Heart right ventricle (tissue), 16 donors: Measurements from ENCODE around the gene HMGN1. TPM values are rescaled to one million over a fixed set of nuclear protein-coding genes. Genes with fewer than 3 reads are reported as not detected.

Source experiments
- ATAC-seq, 8 donors: fragments of 200-7000 bp; cut with Tn5 transposase; one replicate each; pipeline ENCODE4 v1.9.1; 2020; ENCODE audit warnings: mild to moderate bottlenecking in 8 of 8, moderate library complexity in 8 of 8, moderate number of reproducible peaks in 1 of 8
- DNase-seq, 2 donors: peaks; one replicate each; pipeline ENCODE4 v3.0.0-alpha.2; 2020
- H3K27ac ChIP-seq, 10 donors: fragments of 200-600 bp; sonication (generic) in 2 of 10; one replicate each; pipeline versions ENCODE4 v1.5.0 to v1.8.0; 2020 to 2022; ENCODE audit warnings: mild to moderate bottlenecking in 3 of 10
- H3K27me3 ChIP-seq, 7 donors: fragments of 200-600 bp; one replicate each; pipeline ENCODE4 v1.8.0; 2021 to 2022; ENCODE audit warnings: mild to moderate bottlenecking in 2 of 7
- H3K36me3 ChIP-seq, 9 donors: fragments of 200-600 bp; sonication (generic) in 1 of 9; one replicate each; pipeline versions ENCODE4 v1.5.0 to v1.8.0; 2020 to 2022; ENCODE audit warnings: mild to moderate bottlenecking in 2 of 9
- H3K4me1 ChIP-seq, 9 donors: fragments of 200-600 bp; sonication (generic) in 1 of 9; one replicate each; pipeline versions ENCODE4 v1.5.0 to v1.8.0; 2020 to 2022; ENCODE audit warnings: mild to moderate bottlenecking in 4 of 9
- H3K4me3 ChIP-seq, 10 donors: fragments of 200-600 bp; sonication (generic) in 2 of 10; one replicate each; pipeline versions ENCODE4 v1.5.0 to v1.8.0; 2020 to 2022; ENCODE audit warnings: mild to moderate bottlenecking in 7 of 10, moderate library complexity in 2 of 10
- H3K9me3 ChIP-seq, 11 donors: fragments of 200-600 bp in 10 of 11; sonication (generic) in 2 of 11; one replicate each; pipeline versions ENCODE4 v1.5.0 to v1.8.0; 2013 to 2022; ENCODE audit warnings: mild to moderate bottlenecking in 2 of 11, control low read depth in 1 of 11, moderate library complexity in 1 of 11
- CTCF ChIP-seq, 9 donors: fragments of 200-600 bp; sonication (generic) in 2 of 9; IDR thresholded peaks; one replicate each; pipeline versions ENCODE4 v1.5.0 to v1.8.0; 2021 to 2022; ENCODE audit warnings: antibody characterized with exemption in 9 of 9, mild to moderate bottlenecking in 5 of 9, moderate library complexity in 1 of 9
- WGBS, 2 donors: extraction: QIAGEN DNeasy Blood & Tissue Kit; methylation state at CpG; one replicate each; pipeline ENCODE4 v1.1.7; 2013; ENCODE audit warnings: inconsistent platforms in 1 of 2; 5-methylcytosine and 5-hydroxymethylcytosine counted together
- intact Hi-C, 10 donors: fragments of 100-400 bp; cut with DNase I; formaldehyde crosslinking; loops; one replicate each; pipeline versions ENCODE4 v1.11.1 to v1.14.2; 2022
- polyA plus RNA-seq, 2 donors: library from polyadenylated mRNA; stranded (reverse); fragments of 200-250 nt; gene quantifications; one replicate each; pipeline ENCODE4 v1.2.3, GENCODE V29; 2013
- total RNA-seq, 10 donors: library from RNA; stranded (reverse); fragmentation: NEBNext Ultra II Directional in 3 of 10; extraction: Animal tissue kit (Norgen Biotek cat#: 25700) in 3 of 10; gene quantifications; one replicate each; pipeline versions ENCODE4 v1.2.1 to v1.2.4, GENCODE V29; 2021 to 2023
- donor health status: Arrhythmogenic right ventricular cardiomyopathy.
- donor health status: ischemic (EF 13 %, LVEDD 7.1; RV severe dilation, severe dysfunction).
- donor health status: healthy with polysubstance abuse.
- donor health status: DM: no; HTN: yes; CAD: no.
- donor health status: DM: no; HTN: no; CAD: no.
- donor health status: ischemic (EF 25% LVEDD 6.9; RV normal size, moderate dysfunction).
- donor health status: ischemic (EF 25% LVEDD 5.7; RV mildly dilated, moderate dysfunction).
- donor health status: healthy.
- donor health status: DM: yes; HTN: yes; CAD: no.
- donor health status: Ischemic cardiomyopathy.
- donor health status: ischemic (EF 35%, LVEDD 5.7; RV mildly dilated, moderate dysfunction).
- donor health status: nonischemic (EF 11% LVEDD 7.7; RV severe dilation, severe dysfunction).
- donor health status: DM: yes; HTN: yes; CAD: no.
- donor health status: PGD.
- donor health status: ischemic (EF 29% LVEDD 5.4; RV normal size, mild dysfunction).
- donor health status: nonischemic (EF 23%, LVEDD 6.1; RV moderate dilation, normal function).

Gene HMGN1
- total and polyA plus RNA-seq, 12 donors: 46.2 to 79.0 (median 59.3) TPM

- no peaks in the 10 kb centered on the region for H3K36me3 ChIP-seq
- DNase-seq (no peak), ATAC-seq (no peak)
- no peaks in the 10 kb centered on the region for H3K9me3 ChIP-seq
- TF ChIP-seq CTCF (IDR thresholded peaks at IDR 0.05): no peak
- H3K27me3 ChIP-seq: no peaks in the 10 kb centered on the region
- intact Hi-C loops: no loop called here
- WGBS, 2 donors: 87 to 88% methylated on average over 2 of the region's 2 CpGs
- no peak overlapping the region for H3K4me3 ChIP-seq
- peaks cover 0 to 10% (median 0%) of the 10 kb centered on the region in 9 donors for H3K4me1 ChIP-seq
- no peak overlapping the region for H3K27ac ChIP-seq
Measured at GRCh38 chr21:39367783-39368182, 18.9 kb upstream of the HMGN1 start.

DNA sequence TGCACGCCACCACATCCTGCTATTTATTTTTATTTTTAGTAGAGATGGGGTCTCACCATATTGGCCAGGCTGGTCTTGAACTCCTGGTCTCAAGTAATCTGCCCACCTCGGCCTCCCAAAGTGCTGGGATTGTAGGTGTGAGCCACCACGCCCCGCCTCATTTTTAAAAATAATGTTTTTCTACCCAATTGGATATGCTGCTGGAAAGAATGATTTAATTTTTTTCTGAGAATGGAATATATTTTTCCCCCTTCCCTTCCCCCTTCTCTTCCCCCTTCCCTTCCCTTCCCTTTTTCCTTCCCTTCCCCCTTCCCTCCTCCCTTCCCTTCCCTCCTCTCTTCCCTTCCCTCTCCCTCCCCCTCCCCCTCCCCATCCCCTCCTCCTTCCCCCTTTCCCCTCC lies 17.7 kb upstream of the HMGN1 start:
- Histone ChIP-seq H3K4me3 (no peak overlapping the region), H3K4me1 (peaks cover 0 to 10% (median 0%) of the 10 kb centered on the region in 9 donors), H3K9me3 (no peaks in the 10 kb centered on the region), H3K36me3 (no peaks in the 10 kb centered on the region), H3K27me3 (no peaks in the 10 kb centered on the region), H3K27ac (no peak overlapping the region)
- no peak for TF ChIP-seq CTCF (IDR thresholded peaks at IDR 0.05)
- DNase-seq: no peak
- ATAC-seq: no peak
- intact Hi-C loops: no loop called here
- 93 to 95% methylated on average over 4 of the region's 4 CpGs for WGBS, 2 donors

- TF ChIP-seq CTCF (IDR thresholded peaks at IDR 0.05): no peak
- no peak overlapping the region for H3K27ac ChIP-seq
- no peaks in the 10 kb centered on the region for H3K9me3 ChIP-seq
- no peak overlapping the region for H3K4me3 ChIP-seq
- 94 to 95% methylated on average over 4 of the region's 4 CpGs for WGBS, 2 donors
- H3K36me3 ChIP-seq: no peaks in the 10 kb centered on the region
- no peaks in the 10 kb centered on the region for H3K27me3 ChIP-seq
- peaks cover 0 to 1% (median 0%) of the 10 kb centered on the region in 9 donors for H3K4me1 ChIP-seq
- intact Hi-C loops: no loop called here
- DNase-seq (no peak), ATAC-seq (no peak)
Measured at GRCh38 chr21:39364949-39365348, 16.1 kb upstream of the HMGN1 start.

DNA sequence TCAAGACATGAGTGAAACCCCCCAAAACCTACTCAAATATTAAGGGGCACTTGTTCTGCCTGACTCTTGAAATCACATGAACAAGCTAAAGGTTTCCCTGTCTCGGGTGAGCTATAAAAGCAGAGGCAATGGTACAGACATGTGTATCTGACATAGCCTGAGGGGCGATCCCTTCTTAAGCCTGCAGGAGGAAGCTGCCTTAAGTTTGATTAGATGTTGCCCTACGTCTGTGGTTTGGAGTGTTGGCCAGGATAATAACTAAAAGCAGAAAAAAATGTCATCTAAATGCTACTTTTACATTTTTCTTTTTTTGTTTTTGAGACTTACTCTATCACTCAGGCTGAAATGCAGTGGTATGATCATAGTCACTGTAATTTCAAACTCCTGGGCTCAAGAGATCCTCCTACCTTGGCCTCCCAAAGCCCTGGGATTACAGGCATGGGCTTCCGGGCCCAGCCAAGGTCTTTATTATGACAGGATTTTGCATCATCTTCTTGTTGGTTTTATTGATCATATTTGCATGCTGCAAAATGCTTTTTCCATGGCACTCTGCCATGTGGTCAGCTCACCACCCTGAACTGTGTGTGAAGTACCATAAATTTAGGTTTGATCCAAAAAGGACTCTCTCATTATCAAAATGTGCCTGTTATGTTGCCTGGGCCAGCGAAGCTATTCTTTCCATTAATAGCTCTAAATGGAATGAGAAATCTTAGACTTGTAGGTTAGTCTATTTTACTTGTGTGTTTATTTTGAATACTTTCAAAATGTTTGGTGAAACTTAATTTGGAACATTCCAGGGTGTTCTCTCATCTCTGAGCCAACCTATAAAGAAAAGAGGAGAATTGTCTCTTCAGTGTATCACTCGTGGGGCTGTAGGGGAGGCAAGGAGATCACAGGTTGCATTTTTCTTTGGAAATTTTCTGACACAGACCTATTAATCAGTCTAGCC lies 15.0 kb upstream of the HMGN1 start:
- Histone ChIP-seq H3K9me3 (no peaks in the 10 kb centered on the region), H3K27ac (no peak overlapping the region), H3K36me3 (no peaks in the 10 kb centered on the region), H3K4me3 (no peak overlapping the region), H3K27me3 (no peaks in the 10 kb centered on the region), H3K4me1 (no peaks in the 10 kb centered on the region)
- 85 to 86% methylated on average over 6 of the region's 6 CpGs for WGBS, 2 donors
- DNase-seq (no peak), ATAC-seq (no peak)
- intact Hi-C loops: no loop called here
- no peak for TF ChIP-seq CTCF (IDR thresholded peaks at IDR 0.05)
